ENCODE results near the gene NDUFS8.

- TF ChIP-seq CTCF (IDR thresholded peaks at IDR 0.05): no peak
- TF ChIP-seq POLR2AphosphoS5 (IDR thresholded peaks at IDR 0.05): no peak
Observed at GRCh38 chr11:67999201-67999629, 31.3 kb upstream of the NDUFS8 start.
